Mucosa of descending colon (tissue), 3 donors: ENCODE measurements around the gene GVQW3. TPM values are rescaled to one million over a fixed set of nuclear protein-coding genes. Genes with fewer than 3 reads are reported as not detected.
A peak's percentile ranks its signal among the peaks of the same experiment; 100 is the strongest.

Experiments
- ATAC-seq: fragments of 200-7000 bp; cut with Tn5 transposase; one replicate; pipeline ENCODE4 v1.9.1; 2020; ENCODE audit warnings: mild to moderate bottlenecking, moderate library complexity
- DNase-seq, 3 donors: peaks; one replicate each; pipeline ENCODE4 v3.0.0-alpha.2; 2020
- H3K36me3 ChIP-seq: fragments of 200-600 bp; one replicate; pipeline ENCODE4 v1.8.0; 2021; ENCODE audit warnings: low read depth, mild to moderate bottlenecking
- H3K4me1 ChIP-seq: fragments of 200-600 bp; one replicate; pipeline ENCODE4 v1.8.0; 2021; ENCODE audit warnings: low read depth, mild to moderate bottlenecking
- H3K4me3 ChIP-seq: fragments of 200-600 bp; one replicate; pipeline ENCODE4 v1.8.0; 2021; ENCODE audit warnings: mild to moderate bottlenecking
- H3K9me3 ChIP-seq: fragments of 200-600 bp; one replicate; pipeline ENCODE4 v1.8.0; 2021; ENCODE audit warnings: mild to moderate bottlenecking
- CTCF ChIP-seq: fragments of 200-600 bp; IDR thresholded peaks from one replicate; pipeline ENCODE4 v1.8.0; 2022; ENCODE audit warnings: antibody characterized with exemption, mild to moderate bottlenecking
- intact Hi-C, 2 donors: fragments of 100-400 bp; cut with DNase I in 1 of 2; cut with micrococcal nuclease in 1 of 2; formaldehyde crosslinking; loops; one replicate each; pipeline versions ENCODE4 v1.11.0 to v1.11.1; 2022; cut with DNase I, micrococcal nuclease
- total RNA-seq, 3 donors: library from RNA; stranded (reverse); fragmentation: NEBNext Ultra II Directional in 2 of 3; extraction: Animal tissue kit (Norgen Biotek cat#: 25700) in 2 of 3; gene quantifications; one replicate each; pipeline versions ENCODE4 v1.2.1 to v1.2.4, GENCODE V29; 2021 to 2023
- donor health status: DM: no; HTN: no; CAD: no; lungs with moderate emphysema.
- donor health status: DM: no; HTN: no; CAD: no.
- donor health status: DM: no; HTN: yes; CAD: no.

The GVQW3 gene
- total RNA-seq, 3 donors from 2014 or later: 3.3 to 4.7 (median 3.5) TPM

GRCh38 chr11:76453248-76453647 is 72.1 kb downstream of the GVQW3 start:
- H3K9me3 ChIP-seq: no peaks in the 10 kb centered on the region
- peak in 1 of 3 donors; percentile 20 for DNase-seq
- ATAC-seq: peak; percentile 88
- no peaks in the 10 kb centered on the region for H3K4me1 ChIP-seq
- intact Hi-C loops: no loop called here
- no peak overlapping the region for H3K4me3 ChIP-seq
- no peak for TF ChIP-seq CTCF
- H3K36me3 ChIP-seq: no peaks in the 10 kb centered on the region

- no peak for TF ChIP-seq CTCF
- Histone ChIP-seq H3K4me3 (no peak overlapping the region), H3K4me1 (no peaks in the 10 kb centered on the region), H3K9me3 (no peaks in the 10 kb centered on the region), H3K36me3 (no peaks in the 10 kb centered on the region)
- intact Hi-C loops: no loop called here
- ATAC-seq (no peak), DNase-seq (no peak)
Measured at GRCh38 chr11:76455331-76455730, 74.2 kb downstream of the GVQW3 start.

GRCh38 chr11:76455931-76456330 is 74.8 kb downstream of the GVQW3 start:
- Histone ChIP-seq H3K4me3 (no peak overlapping the region), H3K4me1 (no peaks in the 10 kb centered on the region), H3K9me3 (no peaks in the 10 kb centered on the region), H3K36me3 (no peaks in the 10 kb centered on the region)
- TF ChIP-seq CTCF: no peak
- DNase-seq (no peak), ATAC-seq (no peak)
- intact Hi-C loops: no loop called here

GRCh38 chr11:76456571-76456970 is 75.4 kb downstream of the GVQW3 start:
- no peaks in the 10 kb centered on the region for H3K4me1 ChIP-seq
- TF ChIP-seq CTCF: no peak
- ATAC-seq: no peak
- H3K9me3 ChIP-seq: no peaks in the 10 kb centered on the region
- no peak for DNase-seq
- intact Hi-C loops: no loop called here
- H3K4me3 ChIP-seq: no peak overlapping the region
- no peaks in the 10 kb centered on the region for H3K36me3 ChIP-seq

Other genes with a start within 250 kb of the GVQW3 start
- gene WNT11, start 174.8 kb upstream of the GVQW3 start, total RNA-seq: 1 to 10 TPM; 3.4 to 5.7 (median 5.2) TPM
- gene THAP12, start 191 bp upstream of the GVQW3 start, total RNA-seq: 10 to 100 TPM; 33.5 to 48.1 (median 35.2) TPM
- gene EMSY, start 63.7 kb downstream of the GVQW3 start, total RNA-seq: 10 to 100 TPM; 23.2 to 31.0 (median 25.0) TPM